Astrocyte of the spinal cord (primary cell): ENCODE data around the gene CCR5.

Experiments used
- DNase-seq: peaks from one replicate; pipeline ENCODE4 v3.0.0; 2011; ENCODE audit warnings: low read depth, low spot score
- H3K4me3 ChIP-seq: 2 replicates; pipeline ENCODE4 v1.5.1; 2011; ENCODE audit warnings: low read depth, mild to moderate bottlenecking, low read length, moderate library complexity
- CTCF ChIP-seq: IDR thresholded peaks from 2 replicates; pipeline ENCODE4 v1.5.1; 2012; ENCODE audit warnings: low read depth, mild to moderate bottlenecking, low read length, inconsistent platforms
- in situ Hi-C: cut with HindIII; loops from 2 replicates; pipeline ENCODE4 v1.10.0; 2017; ENCODE audit warnings: low sequenced_read_pairs

CCR5 gene

DNA sequence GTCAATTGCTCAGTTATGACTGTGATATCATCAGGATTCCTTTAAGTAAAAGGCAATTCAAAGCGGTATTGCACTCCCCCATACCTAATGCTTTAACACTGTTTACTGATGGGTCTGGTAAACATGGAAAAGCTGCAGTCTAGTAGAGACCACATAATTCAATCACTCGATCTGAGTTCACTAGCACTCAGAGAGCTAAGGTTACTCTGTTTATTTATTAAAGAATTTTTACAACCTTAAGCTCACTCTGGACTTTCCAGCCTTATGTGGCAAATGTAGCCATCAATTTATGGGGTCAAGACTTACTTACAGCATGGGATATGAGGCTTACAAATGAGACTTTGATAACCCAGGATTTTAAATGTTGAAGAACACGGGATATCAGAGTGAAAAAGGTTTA lies 35.2 kb upstream of the CCR5 start:
- H3K4me3 ChIP-seq: no peak overlapping the region
- in situ Hi-C loops: no loop called here
- TF ChIP-seq CTCF: no peak
- DNase-seq: no peak

DNA sequence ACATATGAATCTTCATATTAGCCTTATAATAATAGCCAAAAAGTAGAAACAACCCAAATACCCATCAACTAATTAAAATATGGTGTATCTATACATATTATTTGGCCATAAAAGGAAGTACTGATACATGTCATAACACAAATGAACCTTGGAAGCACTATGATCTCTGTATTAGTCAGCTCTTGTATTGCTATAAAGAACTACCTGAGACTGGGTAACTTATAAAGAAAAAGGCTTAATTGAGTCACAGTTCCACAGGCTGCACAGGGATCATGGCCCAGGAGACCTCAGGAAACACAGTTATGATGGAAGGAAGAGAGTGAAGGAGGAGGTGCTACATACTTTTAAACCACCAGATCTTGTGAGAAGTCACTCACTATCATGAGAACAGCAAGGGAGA lies 32.8 kb upstream of the CCR5 start:
- no peak for TF ChIP-seq CTCF
- no peak overlapping the region for H3K4me3 ChIP-seq
- in situ Hi-C loops: no loop called here
- no peak for DNase-seq

DNA sequence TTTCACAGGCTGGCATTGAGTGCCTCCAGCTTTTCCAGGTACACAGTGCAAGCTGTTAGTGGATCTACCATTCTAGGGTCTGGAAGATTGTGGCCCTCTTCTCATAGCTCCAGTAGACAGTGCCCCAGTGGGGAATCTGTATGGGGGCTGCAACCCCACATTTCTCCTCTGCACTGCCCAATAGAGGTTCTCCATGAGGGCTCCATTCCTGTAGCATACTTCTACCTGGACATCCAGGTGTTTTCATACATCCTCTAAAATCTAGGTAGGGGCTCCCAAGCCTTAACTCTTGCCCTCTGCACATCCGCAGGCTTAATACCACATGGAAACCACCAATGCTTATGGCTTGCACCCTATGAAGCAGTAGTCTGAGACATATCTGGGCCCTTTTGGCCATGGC lies 31.9 kb upstream of the CCR5 start:
- in situ Hi-C loops: no loop called here
- no peak overlapping the region for H3K4me3 ChIP-seq
- no peak for DNase-seq
- TF ChIP-seq CTCF: no peak

DNA sequence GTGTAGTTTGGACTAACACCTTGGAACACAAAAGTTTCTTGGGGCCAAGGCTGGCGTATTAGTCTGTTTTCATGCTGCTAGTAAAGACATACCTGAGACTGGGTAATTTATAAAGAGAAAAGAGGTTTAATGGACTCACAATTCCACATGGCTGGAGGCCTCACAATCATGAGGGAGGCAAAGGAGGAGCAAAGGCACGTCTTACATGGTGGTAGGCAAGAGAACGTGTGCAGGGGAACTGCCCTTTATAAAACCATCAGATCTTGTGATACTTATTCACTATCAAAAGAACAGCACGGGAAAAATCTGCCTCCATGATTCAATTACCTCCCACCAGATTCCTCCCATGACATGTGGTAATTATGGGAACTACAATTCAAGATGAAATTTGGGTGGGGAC lies 26.3 kb upstream of the CCR5 start:
- in situ Hi-C loops: no loop called here

DNA sequence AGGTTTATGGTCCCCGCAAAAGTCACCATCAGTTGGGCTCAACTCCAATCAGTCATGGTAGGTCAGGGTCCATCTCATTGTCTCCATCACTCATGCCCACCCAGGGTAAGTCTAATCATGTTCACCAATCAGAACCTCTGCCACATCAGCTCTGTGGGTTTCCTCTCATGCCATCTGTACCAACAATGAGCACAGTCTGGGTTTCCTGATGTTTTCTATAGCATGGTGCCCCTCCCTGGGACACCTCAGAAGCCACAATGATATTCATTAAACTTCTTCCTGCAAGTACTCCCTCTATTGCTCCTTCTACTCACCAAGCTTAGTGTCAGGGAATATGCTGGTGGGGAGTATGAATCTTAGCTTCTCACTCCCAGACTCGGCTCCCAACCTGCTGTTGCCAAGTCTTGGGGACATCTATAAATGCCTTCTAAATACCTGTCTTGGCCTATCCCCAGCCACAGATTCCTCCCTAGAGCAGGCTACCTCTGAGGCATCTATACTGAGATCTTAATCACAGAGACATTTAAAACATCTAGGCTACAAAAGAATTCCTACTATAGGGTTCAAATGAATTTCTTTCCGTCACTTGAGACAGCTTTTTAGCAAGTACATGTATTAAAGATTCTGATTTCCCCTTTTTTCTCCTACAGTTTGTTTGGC lies 21.8 kb upstream of the CCR5 start:
- in situ Hi-C loops: no loop called here
- no peak for TF ChIP-seq CTCF
- DNase-seq: no peak
- no peak overlapping the region for H3K4me3 ChIP-seq

More for the DNA sequence above, 26.3 kb upstream of the CCR5 start:
- H3K4me3 ChIP-seq: no peak overlapping the region
- TF ChIP-seq CTCF: no peak
- no peak for DNase-seq

GRCh38 chr3:46349484-46350261 lies 21.1 kb upstream of the CCR5 start:
- no peak for DNase-seq
- no peak overlapping the region for H3K4me3 ChIP-seq
- in situ Hi-C loops: no loop called here

More at GRCh38 chr3:46349484-46350261, 21.1 kb upstream of the CCR5 start:
- TF ChIP-seq CTCF: no peak
